VCaP (cell line): ENCODE results near the gene PTPRN2.

Experiments
- H3K27ac ChIP-seq: fragments of 450-650 bp; 2 replicates; pipeline ENCODE4 v1.5.1; 2017
- CTCF ChIP-seq: fragments of 450-650 bp; conservative IDR thresholded peaks from 2 replicates; pipeline ENCODE4 v1.5.1; 2017; ENCODE audit warnings: mild to moderate bottlenecking, moderate library complexity

Gene PTPRN2

GRCh38 chr7:158450476-158451124, 137.0 kb downstream of the PTPRN2 start:
- TF ChIP-seq CTCF, result no peak

DNA sequence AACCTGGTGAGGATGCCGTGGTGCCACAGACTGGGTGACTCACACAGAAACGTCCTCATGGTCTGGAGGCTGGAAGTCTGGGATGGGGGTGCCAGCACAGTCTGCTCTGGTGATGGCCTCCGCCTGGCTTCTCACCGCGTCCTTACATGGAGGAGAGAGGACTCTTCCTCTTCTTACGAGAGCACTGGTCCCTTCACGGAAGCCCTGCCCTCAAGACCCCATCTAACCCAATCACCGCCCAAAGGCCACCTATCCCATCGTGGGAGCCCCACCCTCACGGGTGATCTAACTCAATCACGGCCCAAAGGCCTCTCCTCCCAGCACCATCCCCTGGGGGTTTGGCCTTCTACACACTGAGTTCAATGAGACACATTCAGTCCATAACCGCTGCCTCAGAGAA, 137.7 kb downstream of the PTPRN2 start:
- no peak overlapping the region for H3K27ac ChIP-seq
- TF ChIP-seq CTCF, result no peak

More at GRCh38 chr7:158450476-158451124, 137.0 kb downstream of the PTPRN2 start:
- no peak overlapping the region for H3K27ac ChIP-seq

DNA sequence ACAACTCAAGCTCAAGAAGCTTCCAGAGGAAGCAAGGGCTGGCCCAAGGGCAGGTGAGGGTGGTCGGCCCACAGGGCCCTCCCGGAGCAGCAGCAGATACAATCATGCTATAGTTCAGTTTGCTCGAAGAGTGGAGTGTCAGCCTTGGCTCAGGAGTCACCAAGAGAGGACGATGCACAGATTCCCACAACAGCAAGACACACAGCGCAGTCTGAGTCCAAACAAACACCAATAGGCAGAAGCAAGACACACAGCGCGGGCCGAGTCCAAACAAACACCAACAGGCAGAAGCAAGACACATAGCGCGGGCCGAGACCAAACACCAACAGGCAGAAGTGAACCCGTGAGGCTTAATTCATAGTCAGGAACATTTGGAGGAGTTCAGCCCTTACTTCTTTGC, 138.4 kb downstream of the PTPRN2 start:
- TF ChIP-seq CTCF, result no peak
- no peak overlapping the region for H3K27ac ChIP-seq

DNA sequence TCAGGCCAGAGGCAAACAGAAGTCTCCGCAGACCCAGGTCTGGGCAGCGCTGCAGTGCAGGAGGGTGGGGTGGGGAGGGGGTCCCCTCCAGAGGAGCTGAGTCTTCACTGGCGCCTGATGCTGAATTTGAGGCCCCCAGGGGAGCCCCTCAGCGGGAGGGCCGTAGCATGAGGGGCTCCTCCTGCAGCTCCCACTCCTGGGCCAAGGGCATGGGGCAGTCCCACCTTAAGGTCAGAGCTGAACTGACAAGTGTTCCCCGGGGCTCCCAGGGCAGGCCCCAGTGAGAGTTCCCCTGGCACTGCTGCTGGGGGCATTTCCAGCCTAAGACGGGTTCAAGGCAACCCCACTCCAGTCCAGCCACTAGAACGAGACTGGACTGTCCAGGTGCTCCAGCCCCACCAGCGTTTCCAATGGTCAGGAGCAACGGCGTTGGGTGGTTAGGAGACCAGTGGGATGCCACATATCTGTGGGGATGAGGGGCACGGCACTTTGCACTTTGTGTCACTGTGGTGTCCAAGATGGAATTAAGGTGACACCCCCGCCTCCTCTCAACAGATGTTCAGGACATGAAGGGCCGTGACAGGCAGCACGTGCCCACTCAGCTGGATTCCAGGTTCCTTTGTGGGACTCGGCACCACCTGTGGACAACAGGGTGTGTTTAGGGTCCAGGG, 139.1 kb downstream of the PTPRN2 start:
- H3K27ac ChIP-seq, result no peak overlapping the region
- no peak for TF ChIP-seq CTCF

DNA sequence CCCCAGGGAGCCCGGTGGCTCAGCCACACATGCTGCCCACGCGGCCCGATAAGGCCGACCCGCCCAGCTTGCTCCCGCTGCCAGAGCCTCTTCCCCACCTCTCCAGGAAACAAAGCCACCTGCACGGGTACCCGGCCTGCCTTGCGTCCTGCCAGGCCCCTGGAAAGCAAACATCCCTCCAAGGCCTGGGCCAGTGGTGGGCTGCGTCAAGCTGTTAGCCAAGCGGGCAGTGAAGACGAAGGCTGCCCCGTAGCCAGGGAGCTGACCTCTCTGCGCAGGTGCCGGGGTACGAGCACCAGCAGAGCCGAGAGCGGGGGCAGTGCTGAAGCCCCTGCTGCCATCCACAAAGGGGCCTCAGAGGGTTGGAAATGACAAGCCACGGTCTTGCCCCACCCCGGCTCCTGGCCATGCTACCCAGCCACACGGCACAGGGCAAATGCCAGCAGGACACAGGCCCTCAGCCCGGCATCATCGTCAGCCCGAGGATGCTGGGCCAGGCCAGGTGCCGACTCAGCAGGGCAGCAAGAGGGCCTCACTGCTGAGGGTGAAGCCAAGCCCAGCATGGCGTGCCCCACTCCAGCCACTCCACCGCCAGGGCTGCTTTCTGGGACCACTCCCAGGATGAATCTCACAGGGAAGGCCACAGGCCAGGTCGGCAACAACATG, 140.0 kb downstream of the PTPRN2 start:
- no peak overlapping the region for H3K27ac ChIP-seq
- TF ChIP-seq CTCF, result no peak

DNA sequence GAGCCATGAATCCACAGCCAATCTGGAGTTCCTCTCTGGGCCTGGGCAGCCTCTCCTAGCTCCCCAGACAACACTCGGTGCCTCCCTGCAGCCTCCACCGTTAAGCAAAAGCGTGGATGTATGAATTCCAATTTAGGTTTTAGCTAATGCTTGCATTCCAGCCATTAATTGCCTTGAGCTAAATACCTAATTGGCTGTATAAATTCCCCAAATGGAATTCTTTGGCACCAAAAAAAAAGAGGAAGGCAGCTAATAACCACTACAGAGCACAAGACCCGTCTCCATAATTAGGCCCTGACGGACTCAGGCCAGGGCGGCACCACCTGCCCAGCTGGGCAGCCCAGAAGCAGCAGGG, 140.5 kb downstream of the PTPRN2 start:
- no peak overlapping the region for H3K27ac ChIP-seq
- no peak for TF ChIP-seq CTCF

GRCh38 chr7:158446706-158447105, 140.9 kb downstream of the PTPRN2 start:
- no peak for TF ChIP-seq CTCF
- no peak overlapping the region for H3K27ac ChIP-seq
